ENCODE data around the gene CNTNAP2.

- TF ChIP-seq CTCF (IDR thresholded peaks at IDR 0.05) (no peak), POLR2A (IDR thresholded peaks at IDR 0.05) (no peak)
These were observed 714.1 kb downstream of the CNTNAP2 start for GRCh38 chr7:146830686-146831085.

All from uterus (tissue), 2 donors.